GM12872 (cell line): ENCODE data around the gene MRM1.

ENCODE experiments used
- CTCF ChIP-seq: IDR thresholded peaks from 3 replicates; pipeline ENCODE4 v1.5.1; 2011; ENCODE audit warnings: low read depth, mild to moderate bottlenecking, low read length, moderate library complexity; ENCODE audit not compliant: insufficient read depth

MRM1 gene

DNA sequence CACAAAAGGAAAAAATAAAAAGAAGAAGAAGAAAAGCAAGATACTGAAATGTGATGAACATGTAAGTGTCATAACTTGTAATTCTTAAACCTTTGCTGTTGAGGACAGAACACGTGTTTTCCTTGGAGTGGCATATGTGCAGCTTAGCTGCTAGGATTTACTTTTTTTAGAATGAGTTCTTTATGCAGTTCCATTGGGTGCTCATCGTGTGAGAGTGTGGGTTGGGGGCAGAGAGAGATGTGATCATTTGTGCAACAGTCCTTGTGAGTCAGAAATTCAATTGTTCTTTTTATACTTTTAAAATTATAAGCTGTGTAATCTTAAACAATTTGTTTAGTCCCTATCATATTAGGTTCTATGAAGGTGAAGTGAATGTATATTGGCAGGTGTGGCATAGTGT lies 15.2 kb upstream of the MRM1 start:
- TF ChIP-seq CTCF: no peak

GRCh38 chr17:36590082-36590481 lies 11.3 kb upstream of the MRM1 start:
- TF ChIP-seq CTCF: no peak

GRCh38 chr17:36591434-36592315 lies 9.7 kb upstream of the MRM1 start, which contains the start of gene DHRS11:
TSS of gene DHRS11 (plus strand) at chr17:36591879. CDS start at chr17:36592010, 131 bp downstream.
- no peak for TF ChIP-seq CTCF

GRCh38 chr17:36592316-36592715 lies 9.1 kb upstream of the MRM1 start:
- TF ChIP-seq CTCF: no peak

DNA sequence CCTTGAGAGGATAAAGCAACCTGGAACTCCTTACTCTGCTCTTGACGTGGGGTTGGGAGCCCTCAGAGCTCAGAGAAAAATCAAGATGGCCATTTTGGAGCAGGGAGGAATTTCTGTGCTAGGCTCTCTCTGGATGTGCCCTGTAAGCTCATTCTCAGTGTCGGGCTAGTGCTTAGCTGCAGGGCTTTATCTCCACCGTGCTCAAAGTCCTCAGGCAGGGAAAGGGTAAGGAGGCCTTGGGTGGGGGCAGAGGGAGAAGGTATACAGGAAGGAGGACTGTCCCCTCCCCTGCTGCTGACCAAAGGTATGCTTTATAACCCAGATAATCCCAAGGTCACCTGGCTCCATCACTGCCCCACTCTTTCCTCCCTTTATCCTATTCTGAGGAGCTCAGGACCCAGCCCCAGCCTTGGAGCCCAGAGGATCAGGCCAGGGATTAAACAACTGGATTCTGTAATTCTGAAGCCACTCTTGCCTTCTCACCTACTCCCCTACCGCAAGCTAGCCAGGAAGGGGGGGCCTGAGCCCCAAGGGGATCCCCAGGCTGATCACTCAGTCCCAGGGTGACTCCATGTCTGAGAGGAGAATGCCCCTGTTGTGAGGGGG lies 8.6 kb upstream of the MRM1 start:
- no peak for TF ChIP-seq CTCF

DNA sequence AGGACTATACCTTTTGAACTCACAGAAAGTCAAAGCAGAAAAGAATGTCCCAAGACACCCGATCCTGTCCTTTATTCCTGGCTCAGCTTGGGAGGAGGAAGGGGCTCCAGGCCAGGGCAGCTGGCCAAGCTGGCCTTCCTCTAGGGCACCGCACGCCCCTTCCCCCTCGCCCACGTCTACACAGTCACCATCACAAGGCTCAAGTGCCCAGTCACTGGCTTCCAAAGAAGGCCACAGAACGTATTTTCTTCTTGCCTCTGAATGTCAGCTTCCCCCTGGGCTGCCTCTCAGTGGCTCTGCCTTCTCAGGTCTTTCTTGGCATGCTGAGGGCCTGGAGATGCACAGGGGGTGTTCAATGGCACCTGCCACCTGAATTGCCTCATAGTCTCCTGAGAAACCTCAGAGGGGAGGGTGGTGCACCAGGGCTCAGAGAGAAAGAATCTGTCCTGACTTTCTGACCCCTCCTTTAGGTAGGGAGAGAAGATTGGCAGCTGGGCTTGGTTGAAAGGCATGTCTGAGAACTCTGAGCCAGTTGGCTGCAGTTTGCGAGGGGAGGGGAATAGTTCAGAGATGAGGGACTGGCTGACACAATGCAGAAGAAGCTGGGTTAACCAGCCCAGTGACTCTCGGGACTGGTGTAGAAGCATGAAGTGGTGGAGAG lies 7.6 kb upstream of the MRM1 start:
- TF ChIP-seq CTCF: no peak

GRCh38 chr17:36594626-36595401 lies 6.6 kb upstream of the MRM1 start:
- no peak for TF ChIP-seq CTCF
